GDM1 (cell line): Measurements from ENCODE around the gene CHST11.

Source experiments
- DNase-seq: peaks from one replicate; lab custom pipeline; 2025; lab: John Stamatoyannopoulos, UW

The CHST11 gene

DNA sequence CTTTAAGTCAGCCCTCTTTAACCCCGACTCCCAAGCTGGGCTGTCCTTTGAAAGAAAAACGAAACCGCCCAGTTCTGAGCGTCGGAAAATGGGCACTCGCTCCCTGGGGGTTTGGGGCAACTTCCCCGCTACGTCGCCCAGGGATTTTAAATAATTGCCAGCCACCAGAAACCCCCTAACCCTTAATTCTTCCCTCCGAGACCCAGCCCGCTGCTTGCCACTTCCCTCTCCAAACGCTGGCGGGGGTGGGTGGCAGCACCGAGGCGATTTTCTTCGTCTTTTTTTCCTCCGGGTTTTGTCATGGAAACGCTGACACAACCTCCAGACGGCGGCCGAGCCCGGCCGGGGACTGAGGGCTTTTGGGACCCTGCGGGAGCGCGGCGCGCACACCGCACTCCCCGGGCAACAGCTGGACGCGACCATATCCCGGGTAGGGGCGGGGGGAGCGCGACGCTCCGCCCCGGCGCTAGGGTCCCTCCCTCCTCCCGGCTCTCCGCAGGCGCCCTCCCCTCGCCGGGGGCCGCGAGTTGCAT, at the start of gene CHST11:
CHST11 (plus strand) TSS at position 532 of the 533 bp plus-strand sequence.
- DNase-seq: peak; percentile 92

DNA sequence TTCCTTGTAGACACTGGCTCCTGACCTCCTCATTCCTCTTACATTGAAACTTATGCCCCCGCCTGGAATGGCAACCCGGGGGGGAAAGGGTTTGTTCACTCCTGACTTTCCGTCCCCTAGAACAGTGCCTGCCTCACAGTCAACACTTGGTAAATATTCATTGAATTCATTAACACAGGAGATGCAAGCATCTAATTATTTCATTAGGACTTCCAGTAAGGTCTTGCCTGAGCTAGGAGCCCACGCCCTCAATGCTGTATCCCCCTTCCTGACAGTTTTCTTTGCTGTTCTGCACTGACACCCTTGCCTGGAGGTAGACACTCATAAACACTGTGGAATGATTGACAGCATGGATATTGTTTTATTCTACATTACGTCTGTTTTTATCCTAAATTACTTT, 49.3 kb upstream of the CHST11 start:
- DNase-seq: no peak

DNA sequence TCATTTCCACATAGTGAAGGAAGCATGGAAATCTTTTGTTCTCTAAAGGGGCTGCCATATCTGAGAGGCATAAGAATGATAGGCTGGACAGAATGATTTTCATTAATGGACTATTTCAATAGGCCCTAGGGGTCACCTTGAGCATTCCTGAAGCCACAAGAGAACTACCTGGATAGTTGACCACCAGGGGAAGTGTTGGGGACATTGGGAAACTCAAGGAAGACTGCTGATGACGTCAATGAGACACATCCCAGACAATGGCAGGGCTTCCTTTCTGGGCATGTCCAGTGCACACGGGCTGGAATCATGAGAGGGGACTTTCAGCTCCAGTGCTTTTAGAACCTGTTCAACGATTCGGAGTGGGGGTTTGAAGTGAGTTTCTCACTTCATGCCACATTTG, 48.8 kb upstream of the CHST11 start:
- no peak for DNase-seq

DNA sequence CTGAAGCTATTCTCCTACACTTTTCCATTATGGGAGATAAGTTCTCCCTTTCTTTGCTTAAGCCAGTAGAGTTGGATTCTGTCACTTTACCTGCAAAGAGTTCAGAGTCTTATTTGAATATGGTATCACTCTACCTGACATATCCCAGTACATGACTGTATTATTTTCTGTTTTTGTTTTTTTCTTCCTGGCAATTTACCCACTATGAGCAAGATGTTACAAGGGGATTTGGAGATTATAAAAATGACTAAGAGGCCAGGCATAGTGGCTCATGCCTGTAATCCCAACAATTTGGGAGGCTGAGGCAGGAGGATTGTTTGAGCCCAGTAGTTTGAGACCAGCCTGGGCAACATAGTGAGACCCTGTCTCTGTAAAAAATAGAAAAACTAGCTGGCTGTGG, 46.4 kb upstream of the CHST11 start:
- DNase-seq: no peak

DNA sequence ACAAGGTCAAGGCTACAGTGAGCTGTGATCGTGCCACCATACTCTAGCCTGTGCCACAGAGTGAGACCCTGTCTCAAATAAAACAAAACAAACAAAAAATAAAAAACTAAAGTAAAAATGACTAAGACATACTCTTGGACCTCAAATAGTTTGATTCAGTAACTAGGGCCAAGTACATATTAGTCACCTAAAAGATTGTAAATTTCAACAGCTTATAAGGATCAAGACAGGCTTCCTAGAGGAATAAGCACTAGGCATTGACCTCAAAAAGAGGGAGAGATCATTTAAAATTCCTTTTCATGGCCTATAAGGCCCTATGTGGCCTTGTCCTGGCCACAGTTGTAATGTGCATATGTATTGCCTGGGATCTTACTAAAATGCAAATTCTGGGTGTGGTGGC, 46.0 kb upstream of the CHST11 start:
- DNase-seq: no peak

DNA sequence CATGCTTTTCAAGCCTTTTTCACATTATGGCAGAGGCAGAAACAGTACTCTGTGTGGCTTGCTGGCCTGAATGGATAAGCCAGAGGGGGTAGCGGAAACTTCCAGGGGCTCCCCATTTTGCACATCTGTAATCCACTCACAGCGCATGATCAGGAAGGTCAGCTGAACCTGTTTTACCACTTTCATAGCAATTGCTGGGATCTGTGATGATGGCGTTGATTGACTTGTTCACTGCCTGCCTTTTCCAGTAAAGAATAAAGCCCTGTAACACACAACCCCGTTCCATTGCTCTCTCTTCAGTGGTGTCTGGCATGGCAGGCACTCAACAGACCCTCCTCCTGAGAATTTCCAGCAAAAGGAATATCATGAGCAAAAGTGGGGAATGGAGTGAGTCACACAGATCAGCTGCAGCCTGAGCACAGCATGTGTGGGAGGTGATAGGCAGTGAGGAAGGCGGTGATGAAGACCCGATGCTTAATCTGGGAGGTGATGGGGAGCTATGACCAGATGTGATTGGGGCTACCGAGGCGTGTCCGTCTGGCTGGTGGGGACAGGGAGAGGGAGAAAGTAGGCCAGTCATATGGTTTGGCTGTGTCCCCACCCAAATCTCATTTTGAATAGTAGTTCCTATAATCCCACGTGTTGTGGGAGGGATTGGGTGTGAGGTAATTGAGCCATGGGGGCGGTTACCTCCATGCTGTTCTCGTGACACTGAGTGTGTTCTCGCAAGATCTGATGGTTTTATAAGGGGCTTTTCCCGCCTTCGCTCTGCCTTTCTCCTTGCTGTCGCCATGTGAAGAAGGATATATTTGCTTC, 44.7 kb upstream of the CHST11 start:
- DNase-seq: no peak

DNA sequence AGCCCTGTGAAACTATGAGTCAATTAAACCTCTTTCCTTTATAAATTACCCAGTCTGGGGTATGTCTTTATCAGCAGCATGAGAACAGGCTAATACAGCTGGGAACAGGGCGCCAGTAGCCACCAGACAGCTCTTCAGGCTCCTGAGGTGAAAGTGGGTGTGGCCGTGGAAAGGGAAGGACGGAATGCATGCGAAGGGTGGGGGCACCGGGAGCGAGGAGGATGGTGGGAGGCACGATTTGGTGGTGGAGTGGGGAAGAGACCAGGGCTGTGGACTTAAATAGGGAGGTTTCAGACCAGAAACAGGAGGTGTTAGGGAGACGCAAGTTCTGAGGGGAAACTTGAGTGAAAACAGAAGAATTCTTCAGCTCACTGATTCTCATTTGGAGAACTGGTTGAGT, 44.1 kb upstream of the CHST11 start:
- no peak for DNase-seq

DNA sequence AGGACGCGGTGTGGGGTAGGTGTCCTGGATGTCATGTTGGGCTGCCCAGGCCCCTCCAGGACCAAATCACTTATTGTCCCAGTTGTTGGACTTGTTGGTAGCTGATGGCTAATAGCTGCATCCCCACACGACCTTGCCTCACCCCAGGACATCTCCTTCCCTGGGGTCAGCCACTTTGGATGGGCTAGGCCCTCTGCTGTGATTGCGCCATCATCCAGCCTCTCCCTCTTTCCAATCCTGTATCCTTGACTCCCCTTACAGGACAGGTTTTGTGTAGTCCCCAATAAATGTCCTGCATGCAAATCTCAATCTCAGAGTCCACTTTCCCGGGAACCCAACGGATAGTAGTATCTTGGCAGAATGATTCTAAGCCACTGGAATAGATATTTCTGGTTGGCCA, 43.4 kb upstream of the CHST11 start:
- no peak for DNase-seq

DNA sequence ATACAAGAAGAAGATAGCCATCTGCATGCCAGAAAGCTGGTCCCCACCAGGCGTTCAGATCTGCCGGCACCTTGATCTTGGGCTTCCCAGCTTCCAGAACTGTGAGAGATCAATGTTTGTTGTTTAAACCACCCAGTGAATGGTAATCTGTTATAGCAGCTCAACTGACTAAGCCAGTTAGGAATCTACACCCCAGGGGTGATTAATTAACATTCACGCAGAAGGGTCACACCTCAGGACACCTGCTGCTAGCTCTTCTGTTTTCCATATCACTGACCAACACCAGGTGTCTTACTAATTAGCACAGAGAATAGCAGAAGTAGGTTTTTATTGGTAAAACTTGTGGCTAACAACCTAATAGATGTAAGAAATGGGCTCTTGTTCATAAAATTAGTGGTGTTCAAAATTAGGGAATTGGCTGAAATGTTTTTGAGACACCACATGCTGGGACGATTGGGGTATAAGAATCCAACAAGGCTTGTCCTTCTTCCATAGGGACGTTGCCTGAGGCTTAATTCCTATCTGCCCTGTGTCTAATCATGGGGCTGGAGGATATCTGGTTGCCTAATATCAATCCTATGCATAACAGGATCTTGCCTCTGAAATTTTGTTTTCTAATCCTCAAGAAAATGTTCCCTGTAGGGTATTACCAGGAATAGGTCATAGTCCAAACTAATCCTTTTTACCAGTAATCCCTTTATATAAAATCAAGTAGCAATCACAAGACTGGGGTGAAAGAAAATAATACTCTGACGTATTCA, 42.0 kb upstream of the CHST11 start:
- no peak for DNase-seq

DNA sequence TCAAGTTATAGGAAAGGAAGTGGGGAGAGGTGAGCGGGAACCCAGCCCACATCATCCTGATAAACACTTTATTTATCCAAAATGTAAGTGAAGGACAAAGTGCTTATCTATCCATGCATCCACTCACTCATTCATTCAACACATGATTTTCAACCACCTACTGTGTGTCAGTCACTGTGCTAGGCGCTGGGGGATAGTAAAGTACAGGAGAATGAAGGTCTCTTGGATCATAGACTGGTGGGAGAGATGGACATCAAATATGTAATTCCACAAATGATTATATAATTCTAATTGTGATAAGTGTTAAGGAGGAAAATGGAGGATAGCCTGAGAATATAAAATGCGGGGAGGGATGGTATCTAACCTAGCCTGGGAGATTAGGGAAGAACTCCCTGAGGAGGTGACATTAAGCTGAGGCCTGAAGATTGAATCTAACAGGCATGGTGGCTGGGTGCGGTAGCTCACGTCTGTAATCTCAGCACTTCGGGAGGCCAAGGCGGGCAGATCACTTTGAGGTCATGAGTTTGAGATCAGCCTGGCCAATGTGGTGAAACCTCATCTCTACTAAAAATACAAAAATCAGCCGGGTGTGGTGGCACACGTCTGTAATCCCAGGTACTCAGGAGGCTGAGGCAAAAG, 41.3 kb upstream of the CHST11 start:
- no peak for DNase-seq

DNA sequence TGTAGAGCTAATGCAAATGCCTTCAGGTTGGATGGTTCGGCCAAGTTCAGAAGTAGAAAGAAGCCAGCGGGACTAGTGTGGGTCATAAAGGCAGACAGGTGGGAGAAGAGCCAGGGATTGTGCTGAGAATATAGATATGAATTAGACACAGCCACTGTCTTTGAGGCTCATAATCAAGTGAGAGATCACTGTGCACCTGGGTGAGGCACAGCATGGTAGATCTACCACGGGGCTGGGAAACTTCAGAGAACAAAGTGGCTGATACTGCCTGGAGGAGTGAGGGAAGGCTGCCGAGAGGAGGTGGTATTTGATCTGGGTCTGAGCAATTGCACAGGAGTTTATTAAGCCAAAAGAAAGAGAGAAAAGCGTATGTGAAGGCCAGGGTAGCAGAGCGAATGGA, 40.6 kb upstream of the CHST11 start:
- no peak for DNase-seq

DNA sequence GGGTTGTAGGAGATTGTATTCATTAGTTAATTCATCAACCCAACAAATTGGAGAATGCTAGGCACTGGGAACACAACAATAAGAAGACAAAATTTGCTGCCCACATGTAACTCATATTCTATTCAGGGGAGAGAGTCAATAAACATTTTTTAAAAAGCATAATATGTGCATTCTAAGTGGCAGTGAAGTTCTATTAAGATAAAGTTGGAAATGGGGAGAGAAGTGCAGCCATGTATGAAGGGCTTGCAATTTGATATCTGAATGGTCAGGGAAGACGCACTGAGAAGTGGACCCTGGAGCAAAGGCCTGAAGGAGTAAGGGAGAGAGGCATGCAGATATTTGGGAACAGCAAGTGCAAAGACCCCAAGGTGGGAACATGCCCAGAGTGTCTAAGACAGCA, 40.2 kb upstream of the CHST11 start:
- DNase-seq: no peak

DNA sequence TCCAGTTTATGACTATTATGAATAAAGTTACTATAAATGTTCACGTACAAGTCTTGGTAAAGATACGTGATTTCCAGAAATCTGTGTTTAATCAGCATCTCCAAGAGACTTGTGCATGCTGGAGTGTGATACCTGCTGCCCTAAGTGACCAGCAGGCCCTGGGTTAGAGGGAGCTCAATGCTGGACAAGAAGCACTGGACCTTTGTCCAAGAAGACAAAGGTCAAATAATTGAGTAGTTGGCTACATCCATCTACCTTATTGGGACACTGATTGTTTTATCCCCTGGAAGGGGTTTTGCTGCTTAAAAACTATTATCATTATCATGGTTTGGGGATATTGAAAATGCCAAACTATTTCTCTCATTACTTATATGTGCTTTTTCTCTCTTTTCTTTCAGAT, 37.0 kb upstream of the CHST11 start:
- no peak for DNase-seq

DNA sequence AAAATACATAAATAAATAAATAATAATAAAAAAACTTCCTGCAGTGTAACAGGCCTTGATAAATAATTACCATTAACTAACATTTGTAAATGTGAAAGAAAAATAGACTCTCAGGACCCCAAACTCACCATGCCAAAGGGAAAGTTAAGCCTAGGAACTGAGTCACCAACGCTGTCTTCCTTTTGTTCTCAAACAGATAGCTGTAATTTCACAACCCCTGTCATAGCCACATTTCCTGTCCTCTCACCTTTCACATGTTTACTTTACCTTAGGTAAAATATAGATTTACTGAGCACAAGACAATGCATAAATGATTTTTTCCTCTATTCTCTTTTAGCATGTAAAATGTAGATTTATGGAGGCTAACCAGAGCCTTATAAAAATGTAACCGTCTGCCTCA, 35.9 kb upstream of the CHST11 start:
- DNase-seq: no peak

DNA sequence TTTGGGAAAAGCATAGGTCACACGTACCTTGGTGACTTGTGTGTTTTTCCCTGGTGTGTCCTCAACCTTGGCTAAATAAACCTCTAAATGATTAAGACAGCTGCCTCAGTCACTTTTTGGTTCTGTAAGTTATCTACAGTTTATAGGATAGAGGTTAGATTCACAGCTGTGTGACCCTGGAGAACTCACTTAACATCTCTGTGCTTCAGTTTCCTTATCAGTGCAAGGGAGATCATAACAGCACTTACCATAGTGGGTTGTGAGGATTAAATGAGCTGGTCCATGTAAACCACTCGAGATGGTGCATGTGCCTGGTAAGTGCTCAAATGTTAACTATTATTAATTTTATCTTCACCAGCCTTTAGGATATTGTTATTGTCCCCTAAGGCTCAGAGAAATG, 35.4 kb upstream of the CHST11 start:
- DNase-seq: no peak

DNA sequence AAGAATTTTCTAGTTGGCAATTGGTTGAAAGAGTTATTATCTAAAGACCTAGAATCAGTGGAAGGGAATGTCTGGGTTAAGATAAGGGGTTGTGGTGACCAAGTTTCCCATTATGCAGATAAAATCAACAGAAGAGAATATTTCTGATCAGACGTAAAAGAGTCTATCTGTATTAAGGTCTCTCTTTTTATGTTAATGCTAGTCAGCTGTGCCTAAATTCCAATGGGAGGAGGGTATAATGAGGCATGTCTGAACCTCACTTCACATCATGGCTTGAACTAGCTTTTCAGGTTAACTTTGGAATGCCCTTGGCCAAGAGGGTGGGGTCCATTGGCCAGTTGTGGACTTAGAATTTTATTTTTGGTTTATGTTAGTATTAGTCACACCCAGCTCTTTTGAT, 34.3 kb upstream of the CHST11 start:
- no peak for DNase-seq

DNA sequence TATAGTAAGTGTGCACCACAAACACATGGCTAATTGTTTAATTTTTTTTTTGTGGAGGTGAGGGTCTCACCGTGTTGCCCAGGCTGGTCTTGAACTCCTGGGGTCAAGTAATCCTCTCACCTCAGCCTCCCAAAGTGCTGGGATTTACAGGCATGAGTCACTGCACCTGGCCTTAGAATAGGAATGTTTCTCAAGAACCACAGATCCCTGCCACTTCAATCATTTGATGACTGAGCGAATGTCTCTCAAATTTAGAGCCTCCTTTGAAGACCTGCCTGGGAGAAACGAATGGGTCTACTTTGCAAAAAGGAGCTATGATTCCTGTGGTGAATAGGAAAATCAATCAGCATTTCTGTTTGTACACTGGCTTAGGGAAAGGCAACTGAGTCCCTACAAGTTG, 33.5 kb upstream of the CHST11 start:
- no peak for DNase-seq

DNA sequence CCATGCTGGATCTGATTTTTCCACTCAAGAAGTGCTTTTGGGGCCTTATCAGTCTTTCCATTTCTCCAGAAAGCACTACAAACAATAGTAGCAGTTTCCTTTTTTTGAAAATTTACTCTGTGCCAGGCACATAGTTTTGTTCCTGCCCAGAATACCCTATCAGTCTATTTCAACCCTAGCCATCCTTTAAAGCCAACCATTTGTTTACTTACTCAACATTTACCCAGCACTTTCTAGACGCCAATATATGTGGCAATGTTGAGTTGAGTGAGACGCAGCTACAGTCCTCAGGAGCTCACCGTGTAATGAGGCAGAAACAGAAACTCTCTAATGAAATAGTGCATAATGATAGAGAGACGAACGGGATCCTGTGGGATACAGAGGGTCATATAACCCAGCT, 32.9 kb upstream of the CHST11 start:
- no peak for DNase-seq

DNA sequence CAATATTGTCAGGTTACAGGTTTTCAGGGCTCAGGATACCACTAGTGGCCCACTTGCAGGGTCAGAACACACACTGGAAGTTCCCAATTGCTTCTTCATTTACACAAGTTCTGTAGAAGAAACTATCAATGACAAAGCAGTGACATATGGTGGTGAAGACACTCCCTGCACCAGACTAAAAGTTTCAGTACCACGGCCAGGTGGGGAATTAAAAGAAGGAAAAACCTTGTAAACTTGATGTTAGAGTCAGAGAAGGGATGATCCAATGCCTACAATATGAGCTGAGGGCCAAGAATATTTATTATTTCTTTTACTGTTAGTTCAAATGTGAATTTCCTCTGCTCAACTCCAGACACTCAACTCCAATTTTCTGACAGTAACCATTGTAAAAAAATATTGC, 31.8 kb upstream of the CHST11 start:
- no peak for DNase-seq

DNA sequence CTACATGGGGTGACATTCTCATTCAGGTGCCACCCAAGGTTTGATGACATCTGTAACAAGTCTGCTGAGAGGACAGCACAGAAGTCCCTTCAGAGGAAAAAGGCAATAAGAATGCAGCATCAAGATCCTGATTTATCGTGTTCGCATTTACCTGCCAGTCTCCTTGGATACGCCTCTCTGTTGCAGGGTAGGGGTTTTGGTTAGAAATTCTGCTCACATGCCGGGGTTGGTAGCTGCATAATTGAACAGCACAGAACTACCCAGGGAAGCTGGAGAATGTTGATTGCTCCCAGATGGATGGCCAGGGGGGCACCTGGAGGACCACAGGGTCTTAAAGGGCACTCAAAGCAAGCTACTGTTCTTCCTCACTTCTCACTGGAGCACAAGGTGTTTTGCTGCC, 31.1 kb upstream of the CHST11 start:
- no peak for DNase-seq

DNA sequence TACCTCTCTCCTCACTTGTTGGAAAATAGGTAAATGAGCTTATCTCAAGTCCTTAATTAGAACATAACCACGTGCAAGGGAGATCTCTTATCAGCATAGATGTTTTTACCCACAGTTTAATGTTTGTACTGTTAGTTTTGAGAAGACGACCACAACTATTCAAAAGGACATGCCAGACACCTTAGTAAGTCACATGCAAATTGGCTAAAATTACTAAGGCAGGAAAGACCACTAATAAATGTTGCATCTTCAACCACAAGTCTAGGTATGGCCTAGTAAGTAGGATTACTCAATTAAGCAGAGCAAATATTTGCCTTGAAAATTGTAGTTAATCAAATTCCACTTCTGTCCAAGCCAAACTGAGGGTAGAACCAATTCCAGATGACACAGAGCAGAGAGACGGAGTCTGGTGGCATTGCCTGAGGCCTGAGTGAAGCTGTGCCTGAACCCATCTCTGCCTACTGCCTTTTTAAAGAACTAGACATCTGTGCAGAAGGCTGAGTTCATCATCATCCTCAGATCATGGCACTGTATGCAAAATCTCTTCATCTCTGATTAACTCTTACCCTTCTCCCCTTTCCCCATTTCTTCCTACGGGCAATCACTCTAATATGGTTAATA, 29.7 kb upstream of the CHST11 start:
- no peak for DNase-seq

DNA sequence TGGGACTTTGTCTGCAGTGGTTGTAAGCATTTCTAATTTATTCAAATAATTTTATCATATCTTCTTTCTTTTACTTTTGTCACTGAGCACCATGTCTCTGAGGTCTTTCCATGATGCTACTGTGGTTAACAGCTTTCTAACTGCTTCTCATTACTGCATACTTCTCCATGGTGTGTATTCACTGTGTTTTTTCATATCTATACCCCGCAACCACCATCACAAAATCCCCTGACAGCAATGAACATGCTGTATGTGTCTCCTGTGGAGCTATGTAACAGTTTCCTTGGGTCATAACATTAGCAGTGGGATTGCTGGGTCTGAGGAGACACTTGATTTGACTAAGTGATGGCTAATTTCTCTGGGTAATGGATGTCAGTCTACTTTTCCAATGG, 29.2 kb upstream of the CHST11 start:
- DNase-seq: no peak

DNA sequence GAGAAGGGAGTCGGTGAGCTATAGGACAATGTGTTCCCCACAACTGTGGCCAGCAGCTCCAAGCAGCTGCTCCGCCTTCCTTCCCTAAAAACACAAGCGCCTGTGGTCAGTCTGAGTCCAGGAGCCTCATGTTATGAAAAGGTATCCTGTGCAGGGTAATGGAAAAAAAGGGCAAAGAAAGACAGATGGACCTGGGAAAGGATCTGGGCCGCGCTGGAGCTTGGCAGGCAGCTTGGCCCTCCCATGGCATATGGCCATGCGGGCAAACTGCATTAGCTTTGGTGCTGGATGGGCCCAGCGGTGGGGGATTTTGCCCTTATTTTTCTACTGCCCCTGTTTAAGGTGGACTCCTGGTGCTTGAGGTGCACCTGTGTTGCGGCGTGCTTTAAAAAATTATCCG, 23.7 kb upstream of the CHST11 start:
- no peak for DNase-seq
